NK-92 (cell line): ENCODE results near the gene HSPG2.
"Not testable (repeated sequence)": the region's sequence is repeated elsewhere in the genome, so short reads cannot be mapped to it uniquely, and the experiment has no call there.

Source experiments
- DNase-seq: peaks from one replicate; lab custom pipeline; 2025; ENCODE audit not compliant: unreplicated experiment; lab: John Stamatoyannopoulos, UW

Gene HSPG2

GRCh38 chr1:21956720-21957552 lies 19.8 kb upstream of the HSPG2 start:
- DNase-seq, result no peak

DNA sequence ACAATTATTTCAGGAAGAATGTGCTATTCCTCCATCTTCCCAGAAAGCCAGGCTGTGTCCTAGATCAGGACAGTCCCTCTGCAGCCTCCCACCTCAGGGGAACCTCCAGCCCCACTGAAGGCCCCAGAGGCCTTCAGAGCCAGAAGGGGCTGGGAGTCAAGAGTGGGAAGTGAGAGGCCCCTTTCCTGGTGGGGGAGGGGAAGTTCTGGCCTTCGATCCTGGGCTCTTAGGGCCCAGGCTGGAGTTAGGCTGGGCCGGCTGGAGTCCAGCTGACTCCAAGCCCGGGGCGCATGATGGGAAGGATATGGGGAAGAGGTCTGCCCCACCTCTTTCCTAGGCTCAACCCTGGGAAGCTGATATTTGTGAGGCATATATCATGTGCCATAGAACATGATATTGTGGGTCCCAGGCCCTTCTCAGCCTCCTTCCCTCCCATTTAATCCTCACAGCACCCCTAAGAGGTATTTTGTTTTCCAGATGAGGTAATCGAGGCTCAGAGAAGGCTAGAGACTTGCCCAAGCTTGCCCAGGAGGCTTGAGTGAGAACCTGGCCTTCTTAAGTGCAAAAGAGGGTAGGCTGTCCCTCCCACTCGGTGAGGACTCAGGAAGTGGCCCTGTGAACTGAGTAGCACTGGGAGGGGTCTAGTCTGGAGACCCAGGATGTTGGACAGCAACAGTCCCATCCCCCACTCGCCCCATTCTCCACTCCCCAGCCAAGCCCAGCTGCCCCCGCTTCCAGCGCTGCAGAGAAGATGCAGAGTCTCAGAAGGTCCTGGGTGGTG lies 18.6 kb upstream of the HSPG2 start:
- no peak for DNase-seq

- no peak for DNase-seq
These were observed 17.9 kb upstream of the HSPG2 start for GRCh38 chr1:21955058-21955457.

DNA sequence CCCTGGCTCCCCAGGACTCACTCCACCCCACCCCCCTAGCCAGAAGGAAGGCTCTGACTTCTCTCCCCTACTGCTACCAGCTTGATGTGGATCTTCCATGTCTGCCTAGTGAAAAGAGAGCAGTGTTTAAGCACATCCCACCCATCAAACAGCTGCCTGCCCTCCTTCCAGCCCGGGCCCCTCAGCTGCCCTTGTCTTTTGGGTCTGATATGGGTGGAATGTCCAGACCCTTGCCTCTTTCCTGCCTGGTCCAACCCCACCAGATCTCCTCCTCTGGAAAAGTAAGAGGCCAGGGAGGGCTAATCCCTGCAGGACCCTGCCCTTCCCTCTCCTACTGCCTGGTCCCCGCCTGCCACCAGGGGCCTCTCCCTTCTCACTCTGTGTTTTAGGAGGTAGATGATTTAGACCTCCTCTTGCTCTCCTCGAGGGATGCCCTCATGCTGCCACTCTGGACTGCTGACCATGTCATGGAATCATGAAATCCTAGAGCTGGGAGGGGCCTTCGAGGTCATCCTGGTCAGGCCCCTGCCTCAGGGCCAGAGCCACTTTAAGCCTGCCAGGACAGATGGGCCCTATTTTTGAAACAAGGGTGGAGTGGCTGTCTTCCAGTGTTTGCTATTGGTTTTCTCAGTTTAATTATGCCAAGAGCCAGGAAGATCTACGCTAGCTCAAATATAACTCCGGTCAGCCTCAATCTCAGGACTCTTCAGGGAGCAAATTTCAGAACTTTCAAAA lies 15.8 kb upstream of the HSPG2 start:
- no peak for DNase-seq

GRCh38 chr1:21951226-21951870 lies 14.2 kb upstream of the HSPG2 start:
- DNase-seq, result no peak

- DNase-seq, result no peak
These were observed 13.6 kb upstream of the HSPG2 start for GRCh38 chr1:21950734-21951133.

DNA sequence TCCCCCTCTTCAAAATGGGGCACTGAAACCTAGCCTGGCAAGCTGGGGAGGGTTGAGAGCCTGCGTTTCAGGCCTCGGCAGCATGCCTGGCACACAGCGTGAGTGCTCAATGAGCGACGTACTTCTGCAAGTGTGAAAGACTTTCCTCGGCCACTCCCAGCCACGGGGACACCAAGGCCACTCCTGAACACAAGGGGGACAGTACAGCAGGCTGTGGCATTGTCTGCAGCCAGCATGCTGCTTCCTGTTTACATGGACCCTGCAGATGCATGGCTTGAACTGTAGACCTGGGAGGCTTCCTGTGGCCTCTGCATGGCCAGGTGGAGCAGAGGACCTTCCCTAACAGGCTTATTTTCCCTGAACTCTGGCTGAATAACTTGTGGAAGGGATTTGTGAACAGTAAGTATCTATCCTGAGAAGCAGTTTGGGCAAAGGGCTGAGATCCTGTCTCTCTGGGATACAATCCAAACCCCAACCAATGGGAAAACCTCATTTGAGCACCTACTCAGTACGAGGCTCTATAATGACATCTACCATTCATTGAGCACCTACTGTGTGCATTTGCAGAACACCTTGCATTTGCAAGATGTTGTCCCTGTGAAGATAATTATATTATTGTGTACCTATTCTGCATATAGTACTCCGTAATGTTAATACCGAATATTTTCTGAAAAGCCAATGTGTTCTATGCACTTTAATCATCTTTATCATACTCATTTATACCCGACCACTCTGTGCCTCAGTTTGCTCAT lies 9.9 kb upstream of the HSPG2 start:
- no peak for DNase-seq

- DNase-seq, result no peak
These were observed 7.6 kb upstream of the HSPG2 start for GRCh38 chr1:21944733-21945073.

DNA sequence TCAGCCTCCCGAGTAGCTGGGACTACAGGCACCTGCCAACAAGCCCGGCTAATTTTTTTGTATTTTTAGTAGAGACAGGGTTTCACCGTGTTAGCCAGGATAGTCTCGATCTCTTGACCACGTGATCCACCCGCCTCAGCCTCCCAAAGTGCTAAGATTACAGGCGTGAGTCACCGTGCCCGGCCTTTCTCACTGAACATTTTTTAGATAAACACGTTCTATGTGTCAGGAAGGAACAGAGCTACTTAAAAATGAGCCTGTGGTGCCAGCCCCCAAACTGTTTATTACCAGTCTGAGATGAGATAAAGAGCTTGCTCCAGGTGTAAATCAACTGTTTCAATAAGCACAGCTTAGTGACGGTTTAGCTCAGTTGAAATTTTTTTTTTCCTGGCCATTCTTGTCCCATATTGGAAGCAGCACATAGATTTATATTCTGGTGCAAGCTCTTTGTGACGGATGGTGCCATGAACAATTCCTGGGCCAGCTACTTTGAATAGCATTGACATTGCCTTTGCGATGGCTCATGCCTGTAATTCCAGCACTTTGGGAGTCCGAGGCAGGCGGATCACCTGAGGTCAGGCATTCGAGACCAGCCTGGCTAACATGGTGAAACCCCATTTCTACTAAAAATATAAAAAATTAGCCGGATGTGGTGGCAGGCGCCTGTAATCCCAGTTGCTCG lies 6.0 kb upstream of the HSPG2 start:
- DNase-seq, result not testable (repeated sequence)

DNA sequence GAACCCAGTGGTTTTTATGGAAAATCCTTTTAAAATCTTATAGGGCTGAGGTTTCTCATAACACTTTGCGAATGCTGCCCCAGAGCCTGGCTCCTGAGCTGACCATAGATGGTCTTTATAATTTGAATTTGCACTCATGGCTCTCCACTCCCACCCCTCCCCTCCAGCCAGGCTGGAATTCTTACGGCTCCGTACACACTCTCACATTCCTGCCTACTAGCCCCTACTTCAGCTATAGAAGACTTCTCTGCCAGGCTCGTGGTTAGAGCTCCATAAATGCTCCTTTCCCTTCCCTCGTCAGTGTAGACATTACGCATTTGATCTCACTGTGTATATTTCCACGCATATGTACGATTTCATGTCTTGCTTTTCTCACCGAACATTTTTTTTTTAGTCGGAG lies 5.4 kb upstream of the HSPG2 start:
- no peak for DNase-seq

DNA sequence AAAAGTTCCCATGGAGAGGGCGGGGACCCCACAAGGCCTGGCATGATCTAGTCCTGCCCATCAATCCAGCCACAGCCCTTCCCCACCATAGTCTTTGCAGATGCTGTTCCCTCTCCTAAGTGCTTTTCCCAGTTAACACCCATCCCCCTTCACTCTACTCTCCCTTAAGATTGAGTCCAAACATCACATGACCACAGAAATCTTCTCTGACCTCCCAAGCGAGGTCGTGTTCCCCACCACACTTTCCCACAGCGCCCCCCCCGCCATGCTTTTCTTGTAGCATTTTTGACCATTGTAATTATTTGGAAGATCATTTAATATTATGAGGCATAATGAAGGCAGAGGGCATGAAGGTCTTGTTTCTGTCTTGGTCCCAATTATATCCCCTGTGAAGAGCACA lies 4.3 kb upstream of the HSPG2 start:
- no peak for DNase-seq

GRCh38 chr1:21940492-21940891 lies 3.4 kb upstream of the HSPG2 start:
- no peak for DNase-seq

GRCh38 chr1:21939650-21940374 lies 2.7 kb upstream of the HSPG2 start:
- DNase-seq, result no peak

GRCh38 chr1:21938732-21939538 lies 1.8 kb upstream of the HSPG2 start:
- DNase-seq, result no peak

DNA sequence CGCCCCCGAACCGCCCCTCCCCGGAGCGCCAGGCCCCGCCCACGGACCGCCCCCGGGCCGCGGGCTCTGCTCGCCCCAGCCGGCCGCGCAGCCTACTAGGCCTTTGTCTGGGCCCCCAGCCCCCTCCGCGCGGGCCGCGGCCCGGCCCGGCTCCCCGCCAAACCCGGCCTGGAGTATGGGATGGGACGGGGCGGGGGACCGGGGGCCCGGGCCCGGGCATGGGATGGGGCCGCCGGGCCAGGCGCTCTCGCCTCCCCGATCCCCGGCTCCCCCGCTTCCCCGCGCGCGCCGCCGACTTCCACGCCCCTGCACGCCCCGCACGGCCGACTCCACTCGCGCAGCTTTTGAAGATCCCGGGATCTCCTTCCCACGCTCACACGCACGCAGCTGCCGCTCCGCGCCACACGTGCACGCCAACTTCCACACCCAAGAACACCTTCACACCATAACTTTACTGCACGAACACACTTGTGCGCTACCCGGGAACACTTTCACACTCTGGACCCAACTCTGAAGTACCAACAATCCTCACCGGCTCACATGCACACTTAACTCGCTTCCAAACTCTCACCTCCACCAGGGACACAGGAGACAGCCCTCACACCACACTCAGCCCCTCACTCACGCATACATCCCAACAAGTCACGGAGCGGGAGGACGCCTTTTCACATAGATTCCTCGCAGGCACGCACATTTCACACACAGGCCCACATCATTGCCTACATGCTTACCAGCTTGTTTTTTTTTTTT lies 437 bp upstream of the HSPG2 start:
- no peak for DNase-seq

- no peak for DNase-seq
These were observed 611 bp downstream of the HSPG2 start for GRCh38 chr1:21936366-21937031.

DNA sequence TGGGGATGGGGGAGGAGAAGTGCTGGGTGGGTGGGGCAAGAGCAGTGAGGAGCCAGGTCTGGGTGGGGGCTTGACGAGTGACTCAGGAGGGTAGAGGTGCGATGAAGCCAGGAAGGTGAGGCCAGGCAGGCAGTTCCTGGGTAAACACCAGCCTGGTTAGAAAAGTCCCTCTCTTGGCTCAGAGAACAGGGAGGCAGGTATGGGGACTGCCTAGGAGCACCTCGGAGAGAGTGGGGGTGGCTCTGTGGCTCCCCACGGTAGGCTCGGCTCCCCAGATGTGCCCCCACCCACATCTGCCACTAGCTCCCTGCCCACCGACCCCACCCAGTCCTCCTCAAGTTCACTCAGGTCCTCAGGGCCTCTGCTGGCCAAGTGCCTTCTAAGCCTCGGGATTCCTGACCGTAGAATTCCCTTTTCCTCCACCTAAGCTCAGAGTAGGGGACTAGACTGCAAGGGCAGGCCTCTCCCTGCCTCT lies 1.2 kb downstream of the HSPG2 start:
- no peak for DNase-seq
